Stimulated activated CD8-positive, alpha-beta memory T cell treated with anti-CD3 and anti-CD28 coated beads, Interleukin-4, amount 100 ng/mL, for 24 hours (primary cell): Measurements from ENCODE around the gene ZNF790.

Source experiments
- DNase-seq: peaks from one replicate; pipeline ENCODE4 v3.0.0-alpha.2; 2020; ENCODE audit warnings: low read depth

ZNF790 gene

DNA sequence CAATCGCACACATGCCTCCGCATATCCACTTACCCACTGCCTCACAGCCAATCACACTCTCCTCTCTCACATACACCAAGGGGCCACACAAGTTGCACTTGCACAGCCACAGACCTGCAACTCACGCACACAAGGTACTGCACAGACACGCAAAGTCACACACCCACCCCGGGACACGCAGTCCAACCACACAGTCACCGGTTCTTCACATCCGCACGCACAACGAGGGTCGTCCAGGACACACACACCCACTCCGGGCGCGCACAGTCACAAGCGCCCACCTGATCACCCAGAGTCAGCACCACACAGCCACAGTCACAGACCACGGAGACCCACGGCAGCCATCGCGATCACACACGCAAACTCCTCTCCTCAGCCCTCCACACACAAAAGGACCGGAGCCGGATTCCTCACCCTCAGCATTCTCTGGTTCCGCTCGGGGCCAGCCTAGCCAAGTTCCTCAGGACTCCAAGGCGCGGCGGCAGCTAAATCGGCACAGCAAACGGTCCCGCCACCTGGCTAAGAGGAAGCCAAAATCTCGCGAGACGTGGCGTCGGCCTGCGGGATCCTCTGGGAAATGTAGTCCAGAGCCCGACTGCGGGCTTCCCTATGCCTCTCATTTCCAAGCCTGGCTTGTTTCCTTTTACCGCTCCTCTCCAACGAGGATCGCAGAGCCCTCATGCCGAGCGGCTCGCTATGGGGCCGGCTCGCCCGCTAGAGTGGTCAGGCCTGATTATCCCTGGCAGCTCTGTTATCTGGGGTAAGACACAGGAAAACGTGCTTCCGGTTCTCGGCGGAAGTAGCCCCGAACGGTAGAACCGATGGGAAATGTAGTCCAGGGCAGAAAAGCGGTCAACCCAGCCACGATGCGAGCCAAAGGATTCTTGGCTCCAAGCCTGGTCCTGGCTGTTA is 65.6 kb downstream of the ZNF790 start, which contains the start of gene ZNF850:
Gene ZNF850 (minus strand): TSS at position 497 of the 912 bp plus-strand sequence. CDS start 10,201 bp downstream, outside the sequence.
- DNase-seq: peak; percentile 88

DNA sequence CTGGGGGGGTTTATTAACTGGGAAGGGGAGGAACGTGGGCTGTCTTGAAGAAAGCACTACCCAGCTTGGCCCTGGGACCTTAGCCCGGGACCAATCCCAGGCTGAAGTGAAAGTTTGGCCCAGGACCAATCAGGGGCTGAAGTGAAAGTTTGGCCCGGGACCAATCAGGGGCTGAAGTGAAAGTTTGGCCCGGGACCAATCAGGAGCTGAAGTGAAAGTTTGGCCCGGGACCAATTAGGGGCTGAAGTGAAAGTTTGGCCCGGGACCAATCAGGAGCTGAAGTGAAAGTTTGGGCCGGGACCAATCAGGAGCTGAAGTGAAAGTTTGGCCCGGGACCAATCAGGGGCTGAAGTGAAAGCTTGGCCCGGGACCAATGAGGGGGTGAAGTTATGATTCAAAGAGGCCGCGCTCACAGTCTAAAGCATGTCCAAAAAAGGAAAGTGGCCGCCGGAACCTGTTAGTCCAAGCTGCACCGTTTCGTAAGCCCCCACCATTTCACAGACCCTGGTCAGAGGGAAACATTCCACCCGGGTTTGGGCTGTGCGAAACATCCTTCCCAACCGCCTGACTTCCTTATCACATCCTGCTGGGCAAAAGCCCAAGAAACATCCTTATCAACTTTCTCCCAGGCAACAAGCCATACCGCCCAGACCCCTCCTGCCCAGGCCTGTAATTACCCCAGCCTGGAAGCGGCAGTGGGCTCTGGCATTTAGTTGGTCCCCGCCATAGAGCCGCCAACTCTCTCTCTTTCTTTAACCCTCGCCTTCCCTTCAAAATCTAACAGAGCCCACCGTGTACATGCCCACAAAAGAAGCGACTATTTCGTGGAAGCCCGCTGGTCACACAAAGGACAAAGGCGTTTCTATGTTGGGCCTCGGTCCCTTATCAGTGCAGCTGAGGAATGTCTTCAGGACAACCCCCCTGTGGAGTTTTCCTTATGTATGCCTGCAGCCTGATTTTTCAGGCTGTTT is 66.6 kb downstream of the ZNF790 start:
- DNase-seq: no peak
